ENCODE results near the gene MYBPC2. TPM values are rescaled to one million over a fixed set of nuclear protein-coding genes. Genes with fewer than 3 reads are reported as not detected.

The MYBPC2 gene
- total and polyA plus RNA-seq, 2 donors (not counting 3 experiments of a cell fraction or from before 2014, with no cell fraction given): 0.03 TPM; not detected in 1

DNA sequence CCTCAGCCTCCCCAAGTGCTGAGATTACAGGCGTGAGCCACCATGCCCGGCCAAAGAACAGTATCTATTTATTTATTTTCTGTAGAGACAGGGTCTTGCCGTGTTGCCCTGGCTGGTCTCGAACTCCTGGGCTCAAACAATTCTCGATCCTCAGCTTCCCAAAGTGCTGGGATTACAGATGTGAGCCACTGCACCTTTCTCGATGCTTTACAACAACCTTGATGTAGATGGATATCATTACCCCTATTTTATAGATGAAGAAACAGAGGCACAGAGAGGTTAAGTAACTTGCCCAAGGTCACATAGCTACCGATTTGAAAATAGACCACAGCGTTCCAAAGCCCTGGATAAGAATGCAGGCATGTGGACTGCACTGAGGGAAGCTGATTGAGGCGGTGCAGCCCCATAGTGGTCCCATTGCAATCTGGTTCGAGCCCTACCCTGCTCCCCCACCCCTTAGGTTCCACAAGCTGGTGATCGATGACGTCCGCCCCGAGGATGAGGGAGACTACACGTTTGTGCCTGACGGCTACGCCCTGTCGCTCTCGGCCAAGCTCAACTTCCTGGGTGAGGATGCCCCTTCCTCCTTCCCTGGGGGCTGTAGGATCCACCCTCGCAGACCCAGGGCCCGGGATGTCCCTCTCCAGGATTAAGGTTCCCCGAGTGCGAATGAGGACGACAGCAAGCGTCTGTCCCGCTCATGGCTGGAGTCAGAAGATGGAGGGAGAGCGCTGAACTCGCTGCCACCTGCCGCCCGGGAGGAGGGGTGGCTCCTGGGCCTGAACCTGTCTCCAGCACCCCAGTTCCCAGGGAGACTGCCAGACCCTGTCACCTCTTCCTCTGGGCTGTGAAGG lies 17.9 kb downstream of the MYBPC2 start:
- BruUV-seq (replicated peaks): no TSS peak
- Histone ChIP-seq H2AFZ (ENCODE audit: low read depth, low read length) (no peak overlapping the region), H3K4me2 (ENCODE audit: insufficient read depth, low read length) (no peak overlapping the region), H3K79me2 (ENCODE audit: control insufficient read depth, insufficient read depth, low read length) (no peaks in the 10 kb centered on the region), H3K4me1 (ENCODE audit: control insufficient read depth, extremely low read depth, insufficient read depth, low read length) (no peaks in the 10 kb centered on the region), H3K9me3 (replicated peaks; ENCODE audit: control insufficient read depth, insufficient read depth, low read length) (no peaks in the 10 kb centered on the region), H3K4me3 (replicated peaks in 1 of 3; ENCODE audit: insufficient read depth in 1 of 3, low read depth in 1 of 3, low read length in 3 of 3) (no peak overlapping the region), H3K27ac (ENCODE audit: insufficient read depth, low read depth, low read length) (no peak overlapping the region), H3K27me3 (ENCODE audit: control insufficient read depth in 2 of 2, insufficient read depth in 2 of 2, low read length in 2 of 2) (no peaks in the 10 kb centered on the region), H4K20me1 (replicated peaks; ENCODE audit: control insufficient read depth, extremely low read depth, insufficient read depth, low read length) (no peaks in the 10 kb centered on the region), H3K36me3 (ENCODE audit: control insufficient read depth in 2 of 2, extremely low read depth in 1 of 2, insufficient read depth in 2 of 2, low read length in 2 of 2) (no peaks in the 10 kb centered on the region), H3K9ac (replicated peaks; ENCODE audit: extremely low read depth, insufficient read depth, low read length) (no peak overlapping the region), H3K9me1 (replicated peaks; ENCODE audit: control insufficient read depth, extremely low read depth, insufficient read depth, low read length) (no peaks in the 10 kb centered on the region)
- CTCF ChIA-PET: interaction anchor here (1.3 kb wide), 1 partner anchor 13 kb away, joined by 4 read pairs; no protein-coding TSS in a partner anchor
- intact Hi-C loops (cut with micrococcal nuclease) (no loop called here), dilution Hi-C loops (cut with MboI; ENCODE audit: extremely low pct_ligation_motif_present, low sequenced_read_pairs) (no loop called here)
- FAIRE-seq: no peak
- TF ChIP-seq FOS (IDR thresholded peaks at IDR 0.05; ENCODE audit: borderline replicate concordance, insufficient read depth, low read length) (no peak), MAX (IDR thresholded peaks at IDR 0.05; ENCODE audit: insufficient read depth, insufficient read length) (no peak), POLR2A (IDR thresholded peaks at IDR 0.05; ENCODE audit: low read depth, low read length) (no peak), EZH2 (IDR thresholded peaks at IDR 0.05; ENCODE audit: borderline replicate concordance, low read depth, low read length, severe bottlenecking) (no peak), GATA2 (IDR thresholded peaks at IDR 0.05; ENCODE audit: insufficient read depth, insufficient read length, low read depth, low read length) (no peak)
- POLR2A ChIA-PET: no interaction called here
- DNase-seq (ENCODE audit: low read depth, low spot score): no peak

GRCh38 chr19:50451223-50451534 lies 18.5 kb downstream of the MYBPC2 start:
- Histone ChIP-seq H3K27ac (ENCODE audit: insufficient read depth, low read depth, low read length) (no peak overlapping the region), H2AFZ (ENCODE audit: low read depth, low read length) (no peak overlapping the region), H3K9ac (replicated peaks; ENCODE audit: extremely low read depth, insufficient read depth, low read length) (no peak overlapping the region), H4K20me1 (replicated peaks; ENCODE audit: control insufficient read depth, extremely low read depth, insufficient read depth, low read length) (no peaks in the 10 kb centered on the region), H3K79me2 (ENCODE audit: control insufficient read depth, insufficient read depth, low read length) (no peaks in the 10 kb centered on the region), H3K9me3 (replicated peaks; ENCODE audit: control insufficient read depth, insufficient read depth, low read length) (no peaks in the 10 kb centered on the region), H3K4me1 (ENCODE audit: control insufficient read depth, extremely low read depth, insufficient read depth, low read length) (no peaks in the 10 kb centered on the region), H3K9me1 (replicated peaks; ENCODE audit: control insufficient read depth, extremely low read depth, insufficient read depth, low read length) (no peaks in the 10 kb centered on the region), H3K4me3 (replicated peaks in 1 of 3; ENCODE audit: insufficient read depth in 1 of 3, low read depth in 1 of 3, low read length in 3 of 3) (no peak overlapping the region), H3K27me3 (ENCODE audit: control insufficient read depth in 2 of 2, insufficient read depth in 2 of 2, low read length in 2 of 2) (no peaks in the 10 kb centered on the region), H3K36me3 (ENCODE audit: control insufficient read depth in 2 of 2, extremely low read depth in 1 of 2, insufficient read depth in 2 of 2, low read length in 2 of 2) (no peaks in the 10 kb centered on the region), H3K4me2 (ENCODE audit: insufficient read depth, low read length) (no peak overlapping the region)
- no TSS peak for BruUV-seq (replicated peaks)
- no peak for DNase-seq (ENCODE audit: low read depth, low spot score)
- FAIRE-seq: no peak
- intact Hi-C loops (cut with micrococcal nuclease): no loop called here
- TF ChIP-seq GATA2 (IDR thresholded peaks at IDR 0.05; ENCODE audit: insufficient read depth, insufficient read length, low read depth, low read length) (no peak), POLR2AphosphoS5 (IDR thresholded peaks at IDR 0.05; ENCODE audit: insufficient read depth, low read depth, low read length) (no peak), MYC (IDR thresholded peaks at IDR 0.05; ENCODE audit: low read depth, low read length) (no peak), POLR2A (IDR thresholded peaks at IDR 0.05; ENCODE audit: low read depth, low read length) (no peak), MAX (IDR thresholded peaks at IDR 0.05; ENCODE audit: insufficient read depth, insufficient read length) (no peak), FOS (IDR thresholded peaks at IDR 0.05; ENCODE audit: borderline replicate concordance, insufficient read depth, low read length) (no peak), JUN (IDR thresholded peaks at IDR 0.05; ENCODE audit: borderline replicate concordance, insufficient read depth, insufficient read length, low read depth) (no peak), EZH2 (IDR thresholded peaks at IDR 0.05; ENCODE audit: borderline replicate concordance, low read depth, low read length, severe bottlenecking) (no peak)
- TF ChIP-seq, protein P1, sequence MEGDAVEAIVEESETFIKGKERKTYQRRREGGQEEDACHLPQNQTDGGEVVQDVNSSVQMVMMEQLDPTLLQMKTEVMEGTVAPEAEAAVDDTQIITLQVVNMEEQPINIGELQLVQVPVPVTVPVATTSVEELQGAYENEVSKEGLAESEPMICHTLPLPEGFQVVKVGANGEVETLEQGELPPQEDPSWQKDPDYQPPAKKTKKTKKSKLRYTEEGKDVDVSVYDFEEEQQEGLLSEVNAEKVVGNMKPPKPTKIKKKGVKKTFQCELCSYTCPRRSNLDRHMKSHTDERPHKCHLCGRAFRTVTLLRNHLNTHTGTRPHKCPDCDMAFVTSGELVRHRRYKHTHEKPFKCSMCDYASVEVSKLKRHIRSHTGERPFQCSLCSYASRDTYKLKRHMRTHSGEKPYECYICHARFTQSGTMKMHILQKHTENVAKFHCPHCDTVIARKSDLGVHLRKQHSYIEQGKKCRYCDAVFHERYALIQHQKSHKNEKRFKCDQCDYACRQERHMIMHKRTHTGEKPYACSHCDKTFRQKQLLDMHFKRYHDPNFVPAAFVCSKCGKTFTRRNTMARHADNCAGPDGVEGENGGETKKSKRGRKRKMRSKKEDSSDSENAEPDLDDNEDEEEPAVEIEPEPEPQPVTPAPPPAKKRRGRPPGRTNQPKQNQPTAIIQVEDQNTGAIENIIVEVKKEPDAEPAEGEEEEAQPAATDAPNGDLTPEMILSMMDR (IDR thresholded peaks at IDR 0.05; ENCODE audit: extremely low read depth in 1 of 2, insufficient read depth in 1 of 2, low read depth in 1 of 2, low read length in 2 of 2): no peak
- dilution Hi-C loops (cut with MboI; ENCODE audit: extremely low pct_ligation_motif_present, low sequenced_read_pairs): no loop called here
- CTCF ChIA-PET: no interaction called here
- POLR2A ChIA-PET: no interaction called here
